PFSK-1 (cell line): Measurements from ENCODE around the gene AIDA.

Experiments
- FOXP2 ChIP-seq: optimal IDR thresholded peaks from 2 replicates; pipeline ENCODE3; 2011; ENCODE audit warnings: borderline replicate concordance, control low read depth, inconsistent platforms; ENCODE audit not compliant: insufficient read depth; ENCODE audit errors: extremely low read length, extremely low read depth
- POLR2AphosphoS5 ChIP-seq: IDR thresholded peaks from 2 replicates; pipeline ENCODE4 v1.6.1; 2012; ENCODE audit warnings: low read depth, mild to moderate bottlenecking, control low read depth, low read length, moderate library complexity
- REST ChIP-seq, 2 experiments: IDR thresholded peaks; 2 replicates each; pipeline versions ENCODE4 v1.6.1 to v1.8.0; 2011 to 2012; ENCODE audit warnings: low read depth in 2 of 2, low read length in 2 of 2, control low read depth in 1 of 2, inconsistent platforms in 1 of 2, mild to moderate bottlenecking in 1 of 2, moderate library complexity in 1 of 2; ENCODE audit not compliant: insufficient read depth in 1 of 2
- SIN3A ChIP-seq: IDR thresholded peaks from 2 replicates; pipeline ENCODE4 v1.6.1; 2012; ENCODE audit warnings: mild to moderate bottlenecking, low read length, moderate library complexity, borderline replicate concordance; ENCODE audit not compliant: insufficient read depth
- TAF1 ChIP-seq: IDR thresholded peaks from 2 replicates; pipeline ENCODE4 v1.6.1; 2012; ENCODE audit warnings: low read length, control low read depth, borderline replicate concordance; ENCODE audit not compliant: insufficient read depth

GRCh38 chr1:222691016-222691415, 21.3 kb downstream of the AIDA start:
- TF ChIP-seq TAF1 (no peak), POLR2AphosphoS5 (no peak), REST (IDR thresholded peaks at IDR 0.05; ENCODE audit: insufficient read depth in 1 of 2, low read depth in 2 of 2, low read length in 2 of 2) (no peak), SIN3A (no peak), FOXP2 (no peak)
